ENCODE results near the gene GKN2.

The GKN2 gene

GRCh38 chr2:68952887-68953521 lies at the start of gene GKN2:
Gene GKN2, minus strand, starts transcription at chr2:68952893. Its CDS starts 32 bp downstream, at chr2:68952861.
- DNase-seq, result no peak

GRCh38 chr2:69001879-69002278 lies 49.2 kb upstream of the GKN2 start:
- no peak for DNase-seq

- DNase-seq, result no peak
Observed at GRCh38 chr2:68997401-68997800, 44.7 kb upstream of the GKN2 start.

GRCh38 chr2:68995916-68996315 lies 43.2 kb upstream of the GKN2 start:
- DNase-seq, result no peak

GRCh38 chr2:68994864-68995263 lies 42.2 kb upstream of the GKN2 start:
- DNase-seq, result no peak

DNA sequence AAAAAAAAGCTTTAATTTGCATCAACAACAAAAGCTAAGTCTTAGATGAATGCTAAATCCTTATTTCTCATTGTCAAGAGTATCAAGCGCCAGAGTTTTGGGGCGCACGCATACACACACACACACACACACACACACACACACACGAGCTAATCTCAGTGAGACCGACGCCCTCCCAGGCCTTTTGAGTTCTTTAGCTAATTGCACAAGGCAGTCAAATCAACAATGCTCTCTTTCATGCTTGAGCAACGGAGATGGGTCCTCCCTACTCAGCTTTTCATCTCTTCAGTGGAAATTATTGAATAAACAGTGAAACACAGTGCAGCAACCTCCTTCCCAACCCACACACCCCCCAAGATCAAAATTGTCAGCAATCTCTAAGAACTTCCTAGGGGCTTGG lies 41.0 kb upstream of the GKN2 start:
- no peak for DNase-seq

DNA sequence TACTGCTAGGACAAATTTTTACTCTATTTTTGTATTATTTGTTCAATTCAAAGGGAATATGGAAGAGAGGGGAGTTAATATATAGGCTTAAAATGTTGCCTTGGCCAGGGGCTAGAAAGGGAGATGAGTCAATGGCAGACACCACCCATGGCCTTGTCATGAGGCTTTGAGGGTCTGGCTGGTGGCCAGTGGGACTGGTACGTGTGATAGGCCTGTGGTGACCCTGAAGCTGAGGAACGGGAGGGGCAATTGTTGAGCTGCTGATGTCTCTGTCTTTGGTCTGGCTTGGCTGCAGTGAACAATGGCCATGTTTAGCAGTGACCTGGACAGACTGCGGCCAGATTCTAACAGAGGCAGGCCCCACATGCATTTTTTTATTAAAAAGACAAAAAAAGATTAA lies 40.2 kb upstream of the GKN2 start:
- DNase-seq, result no peak

GRCh38 chr2:68992341-68992740 lies 39.6 kb upstream of the GKN2 start:
- no peak for DNase-seq

DNA sequence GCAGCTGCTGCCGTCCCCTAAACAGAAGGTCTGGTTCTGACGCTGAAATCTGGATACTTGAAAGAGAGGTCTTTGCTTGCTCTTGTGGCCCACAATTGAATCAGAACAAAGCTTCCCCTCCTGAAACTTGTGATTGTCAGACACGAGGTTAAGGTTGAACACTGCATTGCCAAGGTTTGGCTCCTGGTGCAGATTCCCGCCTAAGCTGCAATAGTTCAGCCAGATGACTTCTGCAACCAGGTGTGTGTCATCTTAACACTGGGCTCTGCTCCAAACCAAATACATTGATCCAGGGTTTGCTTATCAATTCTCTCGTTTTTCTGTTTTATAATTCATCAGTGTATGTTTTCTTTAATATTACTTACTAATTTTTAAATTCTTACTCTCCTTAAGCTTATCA lies 36.3 kb upstream of the GKN2 start:
- DNase-seq, result no peak

GRCh38 chr2:68987021-68987503 lies 34.4 kb upstream of the GKN2 start:
- DNase-seq, result no peak

GRCh38 chr2:68980956-68981355 lies 28.3 kb upstream of the GKN2 start:
- DNase-seq, result no peak

DNA sequence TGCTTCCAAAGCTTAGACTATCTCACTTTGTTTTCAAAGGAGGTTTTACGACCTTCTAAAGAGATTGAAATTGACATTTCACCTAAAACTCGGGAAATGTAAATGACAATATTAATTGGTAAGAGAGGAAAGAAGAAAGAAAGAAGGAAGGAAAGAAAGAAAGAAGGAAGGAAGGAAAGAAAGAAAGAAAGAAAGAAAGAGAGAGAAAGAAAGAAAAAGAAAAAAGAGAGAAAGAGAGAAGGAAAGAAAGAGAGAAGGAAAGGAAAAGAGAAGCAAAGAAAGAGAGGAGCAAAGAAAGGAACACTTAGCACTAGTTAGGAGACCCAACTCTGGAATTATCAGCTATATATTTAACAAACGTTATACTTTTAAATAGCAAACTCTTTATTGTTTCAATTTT lies 25.4 kb upstream of the GKN2 start:
- DNase-seq, result no peak

GRCh38 chr2:68977453-68977852 lies 24.8 kb upstream of the GKN2 start:
- DNase-seq, result no peak

GRCh38 chr2:68975844-68976243 lies 23.2 kb upstream of the GKN2 start:
- no peak for DNase-seq

DNA sequence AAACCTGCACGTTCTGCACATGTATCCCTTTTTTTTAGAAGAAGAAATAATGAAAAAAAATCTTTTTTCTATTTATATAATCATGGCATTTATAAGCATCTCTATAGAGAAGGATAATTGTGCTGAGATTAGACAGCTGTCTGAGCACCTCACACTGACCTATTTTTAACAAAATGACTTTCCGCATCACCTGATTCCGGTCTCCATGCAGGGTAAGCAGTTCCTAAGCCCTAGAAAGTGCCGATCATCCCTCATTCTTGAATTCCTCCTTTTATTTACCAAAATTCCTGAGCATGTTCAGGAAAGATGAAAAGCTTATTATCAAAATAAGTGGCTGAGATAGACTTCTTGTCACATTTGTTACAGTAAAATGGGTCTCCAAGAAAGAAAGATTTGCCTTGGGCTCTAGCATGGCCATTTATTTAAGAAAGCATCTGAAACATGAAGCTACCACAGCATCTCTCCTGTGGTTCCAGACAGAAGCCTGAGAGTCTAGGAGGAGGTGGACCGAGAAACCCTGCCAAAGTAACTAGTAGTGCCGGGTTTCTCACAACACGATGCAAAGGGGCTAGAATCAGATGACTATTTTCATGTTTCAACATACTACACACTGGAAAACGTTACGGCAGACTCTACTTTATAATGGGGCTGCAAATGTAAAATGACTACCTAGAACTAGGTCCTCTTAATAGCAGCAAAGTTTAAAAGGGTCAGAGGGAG lies 22.4 kb upstream of the GKN2 start:
- no peak for DNase-seq

DNA sequence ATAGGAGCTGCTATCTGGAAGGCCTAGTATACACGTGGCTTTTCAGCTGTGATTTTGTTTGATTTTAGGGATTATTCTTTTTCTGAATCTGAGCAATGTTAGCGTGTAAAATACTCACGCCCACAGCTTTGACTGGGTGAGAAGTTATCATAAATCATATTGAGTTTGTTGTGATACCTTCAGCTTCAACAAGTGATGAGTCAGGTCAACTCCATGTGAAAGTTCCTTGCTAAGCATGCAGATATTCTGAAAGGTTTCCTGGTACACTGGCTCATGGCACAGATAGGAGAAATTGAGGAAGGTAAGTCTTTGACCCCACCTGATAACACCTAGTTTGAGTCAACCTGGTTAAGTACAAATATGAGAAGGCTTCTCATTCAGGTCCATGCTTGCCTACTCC lies 21.6 kb upstream of the GKN2 start, which contains the start of gene GKN1:
Gene GKN1 (plus strand): TSS at position 386 of the 400 bp plus-strand sequence. CDS start 42 bp downstream, outside the sequence.
- no peak for DNase-seq

DNA sequence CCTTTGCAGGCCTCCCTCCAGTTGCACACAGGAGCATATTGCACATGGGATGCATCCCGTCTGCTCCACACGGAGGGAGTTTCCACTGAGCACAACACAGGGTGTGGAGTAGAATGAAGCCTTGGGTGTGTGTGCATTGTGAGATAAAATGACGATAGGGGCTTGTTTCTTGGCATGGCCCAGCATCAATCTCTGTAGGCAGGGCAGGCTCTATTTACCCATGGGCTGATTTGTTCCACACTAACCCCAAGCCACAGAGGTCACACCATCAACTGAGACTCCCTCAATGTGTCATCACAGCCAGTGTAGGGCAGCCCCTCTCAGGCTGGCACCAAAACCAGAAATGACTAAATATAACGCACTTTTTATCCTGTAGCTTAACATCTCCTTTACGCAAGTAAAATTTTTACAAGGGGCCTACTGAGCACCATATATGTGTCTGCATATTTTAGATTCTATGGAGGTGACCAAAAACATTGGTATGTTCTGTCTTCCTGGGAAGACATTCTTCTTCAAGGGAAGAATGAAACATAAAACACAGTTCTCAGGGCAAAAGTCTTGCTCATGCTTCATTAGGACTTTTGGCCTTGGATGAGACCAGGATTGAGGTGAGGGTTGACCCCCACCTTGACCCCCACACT lies 19.0 kb upstream of the GKN2 start:
- DNase-seq, result no peak

DNA sequence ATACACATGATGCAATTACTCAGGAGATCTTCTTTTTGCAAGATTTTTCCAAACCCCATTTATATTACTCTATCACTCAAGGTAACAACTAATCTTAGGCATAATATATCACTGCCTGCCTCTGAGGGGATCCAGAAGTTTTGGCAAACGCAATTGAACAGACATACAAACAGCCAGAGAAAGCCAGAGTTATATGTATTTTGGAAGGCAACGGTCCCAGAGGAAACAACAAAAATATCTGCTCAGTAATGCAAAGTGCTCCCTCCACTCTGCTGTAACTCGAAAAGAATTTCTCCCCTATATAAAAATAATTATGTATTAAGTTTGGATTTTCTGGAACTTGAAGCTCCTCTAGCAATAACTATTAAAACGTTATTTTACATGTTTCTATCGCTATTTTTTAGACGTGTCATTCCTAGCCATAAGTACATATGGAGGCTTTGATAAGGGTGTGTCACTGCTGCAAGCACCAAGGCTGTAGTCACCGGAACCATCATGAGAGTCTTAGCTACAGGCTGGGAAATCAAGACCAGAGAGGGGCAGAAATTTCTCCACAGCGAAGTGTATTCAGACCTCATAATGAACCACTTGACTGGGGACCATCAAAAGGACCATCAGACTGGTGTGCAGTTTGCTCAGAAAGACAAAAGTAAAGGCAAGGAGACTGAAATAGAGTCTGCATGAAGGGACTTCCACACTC lies 18.0 kb upstream of the GKN2 start:
- no peak for DNase-seq

DNA sequence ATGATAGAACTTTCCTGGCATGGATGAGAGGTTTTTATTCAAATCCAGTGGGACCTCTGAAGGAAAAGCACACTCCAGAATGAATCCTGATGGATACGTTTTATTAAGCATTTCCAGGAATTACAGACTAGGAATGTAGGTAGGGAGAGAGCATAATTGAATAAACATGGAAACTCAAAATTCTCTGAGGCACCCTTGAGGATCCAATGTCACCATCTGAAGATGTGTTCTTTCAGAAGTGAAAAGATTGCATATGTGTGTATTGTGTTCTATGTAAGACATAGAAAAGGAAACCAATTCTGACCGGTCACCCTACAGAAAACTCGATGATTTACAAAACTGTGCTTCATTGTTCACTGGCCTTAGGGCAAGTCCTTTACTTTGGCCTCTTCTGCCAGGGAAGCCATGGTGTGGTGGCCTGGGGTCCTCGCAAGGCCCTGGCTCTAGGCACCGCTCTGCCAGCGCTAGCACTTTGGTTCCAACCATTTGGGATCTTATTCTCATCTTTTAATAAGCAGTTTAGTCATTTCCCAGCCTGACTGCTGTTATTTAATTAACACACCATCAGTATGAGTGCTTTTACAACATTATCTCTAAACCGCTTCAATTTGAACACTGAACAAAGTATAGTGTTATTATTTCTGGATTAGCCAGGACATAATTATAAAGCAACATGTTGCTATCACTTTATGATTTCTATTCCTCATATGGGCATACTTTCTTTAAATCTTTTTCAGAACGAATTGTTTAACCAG lies 17.2 kb upstream of the GKN2 start:
- no peak for DNase-seq

DNA sequence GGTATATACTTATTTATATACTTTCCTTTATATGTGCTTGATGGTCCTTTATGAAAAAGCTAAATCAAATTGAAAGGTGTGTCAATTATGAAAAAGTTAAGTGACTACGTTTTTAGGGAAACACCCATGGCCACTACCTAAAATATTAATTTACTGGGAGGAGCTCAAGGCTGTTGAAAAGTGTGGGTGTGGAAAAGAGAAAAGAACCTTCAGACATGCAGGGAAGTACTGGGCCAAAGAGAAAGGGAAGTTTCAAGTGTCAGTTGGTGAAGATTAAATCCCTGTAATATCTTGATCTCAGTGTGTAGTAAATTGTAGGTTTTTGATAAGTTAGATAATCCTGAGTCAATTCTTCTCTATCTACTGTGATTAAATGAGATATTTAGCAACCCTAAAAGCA lies 15.5 kb upstream of the GKN2 start:
- no peak for DNase-seq

DNA sequence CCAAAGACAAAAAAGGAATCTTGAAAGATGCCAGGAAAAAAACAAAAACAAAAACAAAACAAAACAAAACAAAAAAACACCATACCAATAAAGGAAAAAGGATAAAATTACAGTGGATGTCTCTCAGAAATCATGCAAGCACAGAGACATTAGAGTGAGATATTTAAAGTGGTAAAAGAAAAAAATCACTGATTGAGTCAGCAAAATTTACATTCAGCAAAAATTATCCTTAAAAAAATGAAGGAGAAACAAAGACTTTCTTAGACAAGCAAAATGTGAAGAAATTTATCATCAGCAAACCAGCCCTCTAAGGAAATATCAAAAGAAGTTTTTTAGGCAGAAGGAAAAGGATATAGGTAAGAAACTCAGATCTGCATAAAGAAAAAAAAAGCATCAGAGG lies 11.6 kb upstream of the GKN2 start:
- no peak for DNase-seq

DNA sequence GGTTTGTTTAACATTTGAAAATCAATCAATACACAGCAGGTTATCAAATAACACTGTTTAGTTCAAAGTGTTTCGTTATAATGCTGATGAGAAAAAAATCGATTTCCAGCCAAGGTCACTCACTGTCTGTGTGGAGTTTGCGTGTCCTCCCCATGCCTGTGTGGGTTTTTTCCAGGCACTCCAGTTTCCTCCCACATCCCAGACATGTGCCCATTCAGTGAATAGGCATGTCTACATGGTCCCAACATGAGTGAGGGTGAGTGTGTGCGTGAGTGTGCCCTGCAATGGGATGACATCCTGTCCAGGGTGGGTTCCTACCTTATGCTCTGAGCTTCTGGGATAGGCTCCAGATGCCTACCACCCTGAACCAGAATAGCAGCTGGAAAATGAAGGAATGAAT lies 8.7 kb upstream of the GKN2 start:
- no peak for DNase-seq

DNA sequence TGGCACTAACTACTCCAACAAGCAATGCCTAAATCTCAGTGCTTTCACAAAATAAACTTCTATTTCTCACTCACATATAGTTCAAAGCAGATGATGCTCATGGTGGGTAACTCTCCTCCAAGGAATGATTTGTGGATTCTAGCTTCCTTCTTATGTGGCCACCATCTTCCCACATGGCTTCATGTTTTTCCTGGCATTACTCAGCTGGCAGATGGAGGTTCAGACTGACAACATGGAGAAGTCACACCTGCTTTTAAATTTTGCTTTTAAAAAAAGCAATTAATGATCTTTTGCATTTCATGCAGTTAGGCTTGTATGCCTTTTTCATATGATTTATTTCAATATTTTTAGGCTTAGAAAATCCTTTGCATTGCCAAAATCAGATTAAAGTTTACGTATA lies 6.3 kb upstream of the GKN2 start:
- no peak for DNase-seq
